Progenitor cell of endocrine pancreas (in vitro differentiated cells): Measurements from ENCODE around the gene EEFSEC. TPM values are rescaled to one million over a fixed set of nuclear protein-coding genes. Genes with fewer than 3 reads are reported as not detected.

ENCODE experiments used
- DNase-seq: peaks from one replicate; pipeline ENCODE4 v3.0.0; 2021; ENCODE audit warnings: low spot score; ENCODE audit not compliant: unreplicated experiment
- H3K27ac Mint-ChIP-seq: 2 replicates; pipeline ENCODE4 v1.8.0; 2021; ENCODE audit warnings: mild to moderate bottlenecking, moderate library complexity, mixed read lengths
- H3K27me3 Mint-ChIP-seq: 2 replicates; pipeline ENCODE4 v1.8.0; 2021; ENCODE audit warnings: mixed read lengths
- H3K36me3 Mint-ChIP-seq: 2 replicates; pipeline ENCODE4 v1.8.0; 2022; ENCODE audit warnings: mixed read lengths; ENCODE audit not compliant: insufficient read depth
- H3K4me1 Mint-ChIP-seq: 2 replicates; pipeline ENCODE4 v1.8.0; 2021; ENCODE audit warnings: low read depth, mixed read lengths
- H3K4me3 Mint-ChIP-seq: 2 replicates; pipeline ENCODE4 v1.8.0; 2021; ENCODE audit warnings: low read depth, mild to moderate bottlenecking, moderate library complexity, mixed read lengths
- H3K9me3 Mint-ChIP-seq: 2 replicates; pipeline ENCODE4 v1.8.0; 2021; ENCODE audit warnings: low read depth, mixed read lengths
- CTCF ChIP-seq: fragments of 200-600 bp; sonication (generic); IDR thresholded peaks from one replicate; pipeline ENCODE4 v1.5.0; 2021; ENCODE audit warnings: antibody characterized with exemption, mild to moderate bottlenecking; ENCODE audit not compliant: unreplicated experiment
- total RNA-seq: library from RNA; stranded (reverse); gene quantifications from 2 replicates; pipeline ENCODE4 v1.2.1, GENCODE V29; 2021

EEFSEC gene
- total RNA-seq, 1 donor from 2014 or later, result 11.8 TPM

GRCh38 chr3:128294999-128295468, 141.8 kb downstream of the EEFSEC start:
- H3K4me1 Mint-ChIP-seq, result no peaks in the 10 kb centered on the region
- no peak overlapping the region for H3K4me3 Mint-ChIP-seq

GRCh38 chr3:128296469-128297251, 143.4 kb downstream of the EEFSEC start:
- Mint-ChIP-seq H3K27ac (no peak overlapping the region), H3K4me3 (no peak overlapping the region), H3K36me3 (no peaks in the 10 kb centered on the region), H3K4me1 (no peaks in the 10 kb centered on the region), H3K27me3 (no peaks in the 10 kb centered on the region), H3K9me3 (no peaks in the 10 kb centered on the region)
- TF ChIP-seq CTCF, result no peak
- DNase-seq, result no peak

More at GRCh38 chr3:128294999-128295468, 141.8 kb downstream of the EEFSEC start:
- Mint-ChIP-seq H3K9me3 (peaks cover 8% of the 10 kb centered on the region), H3K36me3 (peaks cover 6% of the 10 kb centered on the region), H3K27me3 (no peaks in the 10 kb centered on the region), H3K27ac (no peak overlapping the region)
- no peak for TF ChIP-seq CTCF
- no peak for DNase-seq

- no peak for DNase-seq
- no peaks in the 10 kb centered on the region for H3K4me1 Mint-ChIP-seq
- no peak overlapping the region for H3K27ac Mint-ChIP-seq
- no peaks in the 10 kb centered on the region for H3K36me3 Mint-ChIP-seq
- H3K27me3 Mint-ChIP-seq, result no peaks in the 10 kb centered on the region
- TF ChIP-seq CTCF, result no peak
- H3K4me3 Mint-ChIP-seq, result no peak overlapping the region
- H3K9me3 Mint-ChIP-seq, result no peaks in the 10 kb centered on the region
Observed at GRCh38 chr3:128297401-128298138, 144.3 kb downstream of the EEFSEC start.

GRCh38 chr3:128301186-128302023, 148.1 kb downstream of the EEFSEC start:
- Mint-ChIP-seq H3K27me3 (no peaks in the 10 kb centered on the region), H3K4me1 (no peaks in the 10 kb centered on the region)
- DNase-seq, result no peak

More at GRCh38 chr3:128301186-128302023, 148.1 kb downstream of the EEFSEC start:
- TF ChIP-seq CTCF, result no peak
- no peak overlapping the region for H3K4me3 Mint-ChIP-seq
- no peak overlapping the region for H3K27ac Mint-ChIP-seq
- no peaks in the 10 kb centered on the region for H3K9me3 Mint-ChIP-seq
- peaks cover 2% of the 10 kb centered on the region for H3K36me3 Mint-ChIP-seq
